Stimulated activated effector memory CD8-positive, alpha-beta T cell treated with anti-CD3 and anti-CD28 coated beads, Interleukin-12 subunit alpha, Interleukin-12 subunit beta, amount 100 ng/mL, for 72 hours (primary cell): ENCODE data around the gene SOS1.

ENCODE experiments used
- ATAC-seq: fragments of 150-1000 bp; cut with Tn5 transposase; 2 replicates; pipeline ENCODE4 v1.10.0; 2021
- DNase-seq, 2 donors: peaks; one replicate each; pipeline ENCODE4 v3.0.0; 2021 to 2022; ENCODE audit warnings: low spot score in 2 of 2
- H3K27ac Mint-ChIP-seq: one replicate; pipeline ENCODE4 v1.8.0; 2022; ENCODE audit warnings: mild to moderate bottlenecking, mixed read lengths
- H3K36me3 Mint-ChIP-seq: one replicate; pipeline ENCODE4 v1.8.0; 2022; ENCODE audit warnings: mild to moderate bottlenecking, mixed read lengths
- H3K4me1 Mint-ChIP-seq: one replicate; pipeline ENCODE4 v1.8.0; 2022; ENCODE audit warnings: mixed read lengths
- H3K4me3 Mint-ChIP-seq: one replicate; pipeline ENCODE4 v1.8.0; 2022; ENCODE audit warnings: mild to moderate bottlenecking, mixed read lengths
- H3K9me3 Mint-ChIP-seq: one replicate; pipeline ENCODE4 v1.8.0; 2022; ENCODE audit warnings: mixed read lengths

Gene SOS1

DNA sequence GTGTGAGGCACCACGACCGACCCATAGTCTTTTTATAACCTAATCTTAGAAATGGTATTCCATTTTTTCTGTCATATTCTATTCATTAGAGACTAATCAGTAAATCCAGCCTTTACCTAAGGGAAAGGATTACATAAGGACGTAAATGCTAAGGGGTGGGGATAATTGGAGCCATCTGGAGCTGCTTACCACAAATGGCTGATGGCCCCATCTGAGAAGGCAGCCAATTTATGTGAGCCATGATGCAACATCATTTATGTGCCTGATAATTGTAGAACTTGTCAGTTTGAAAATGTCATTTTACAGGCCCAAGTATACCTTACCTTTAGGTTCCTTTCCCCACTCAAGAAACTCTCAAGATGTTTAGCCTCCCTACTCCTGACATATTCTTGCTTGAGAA, 187.2 kb downstream of the SOS1 start:
- Mint-ChIP-seq H3K9me3 (no peaks in the 10 kb centered on the region), H3K27ac (no peak overlapping the region), H3K36me3 (no peaks in the 10 kb centered on the region), H3K4me3 (no peak overlapping the region), H3K4me1 (no peaks in the 10 kb centered on the region)
- DNase-seq (no peak), ATAC-seq (no peak)

DNA sequence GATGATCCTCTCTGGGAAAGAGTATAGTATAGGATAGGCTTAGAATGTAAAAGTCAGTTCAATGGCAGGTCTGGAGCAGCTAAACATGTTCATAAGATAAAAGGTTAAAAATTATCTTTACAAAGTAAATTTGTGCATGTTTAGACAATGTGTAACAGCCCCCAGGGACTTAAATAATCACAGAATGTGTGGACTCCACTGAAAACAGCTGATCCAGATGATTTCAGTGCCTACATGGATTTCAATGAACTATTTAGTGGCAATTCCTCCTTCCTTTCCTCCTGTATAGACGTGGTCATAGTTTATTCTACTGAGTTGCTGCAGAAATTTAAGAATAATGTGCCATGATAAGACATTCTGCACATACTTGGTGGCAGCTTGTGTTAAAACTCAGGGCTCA, 188.3 kb downstream of the SOS1 start:
- Mint-ChIP-seq H3K4me1 (no peaks in the 10 kb centered on the region), H3K9me3 (no peaks in the 10 kb centered on the region), H3K27ac (no peak overlapping the region), H3K36me3 (no peaks in the 10 kb centered on the region), H3K4me3 (no peak overlapping the region)
- no peak for ATAC-seq
- DNase-seq, result no peak
